Erythroblast (primary cell): ENCODE measurements around the gene GPR31.

Experiments used
- GATA1 ChIP-seq: IDR thresholded peaks from 2 replicates; pipeline ENCODE4 v1.6.1; 2011; ENCODE audit warnings: low read depth, mild to moderate bottlenecking, control low read depth, low read length, moderate library complexity
- POLR2A ChIP-seq: IDR thresholded peaks from 2 replicates; pipeline ENCODE4 v1.6.1; 2011; ENCODE audit warnings: mild to moderate bottlenecking, low read length

DNA sequence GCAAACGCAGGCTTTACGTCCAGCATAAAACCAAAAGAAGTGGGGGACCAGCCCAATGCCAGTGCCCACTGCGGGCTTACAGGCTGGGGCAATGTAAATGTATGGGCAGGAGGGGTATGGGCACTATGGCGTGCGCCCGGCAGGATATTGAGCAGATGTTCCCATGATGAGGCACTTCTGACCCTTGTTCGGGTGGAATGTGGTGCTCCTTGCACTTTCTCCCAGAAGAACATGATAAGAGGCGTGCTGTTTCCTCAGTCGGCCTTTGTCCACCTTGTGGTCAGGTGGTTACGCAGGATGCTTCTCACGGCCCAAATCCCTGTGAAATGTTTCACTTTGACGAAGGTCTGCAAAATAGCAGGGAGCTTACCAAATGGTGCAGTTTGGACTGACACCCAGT is 4.8 kb upstream of the GPR31 start:
- no peak for TF ChIP-seq POLR2A
- TF ChIP-seq GATA1 = no peak
